Posterior cingulate gyrus (tissue), 11 donors: Measurements from ENCODE around the gene KAZN.
"Not testable (repeated sequence)": the region's sequence is repeated elsewhere in the genome, so short reads cannot be mapped to it uniquely, and the experiment has no call there.

Experiments
- DNase-seq, 10 donors: peaks; one replicate each; pipeline versions ENCODE4 v3.0.0 to v3.0.0-alpha.2; 2020 to 2021; ENCODE audit warnings: mixed read lengths in 3 of 10
- intact Hi-C: fragments of 100-400 bp; cut with DNase I; formaldehyde crosslinking; loops from one replicate; pipeline ENCODE4 v1.15.1; 2023

KAZN gene

GRCh38 chr1:14598498-14599182, at the start of gene KAZN:
Gene KAZN, plus strand, starts transcription at chr1:14598685.
- intact Hi-C loops: no loop called here
- peak in 9 of 10 donors; percentile 44 to 93 (median 61) for DNase-seq

GRCh38 chr1:14549897-14550620, 48.4 kb upstream of the KAZN start:
- DNase-seq: no peak
- intact Hi-C loops: no loop called here

GRCh38 chr1:14551386-14551785, 47.1 kb upstream of the KAZN start:
- DNase-seq: no peak
- intact Hi-C loops: no loop called here

- DNase-seq: peak in 9 of 10 donors; percentile 18 to 91 (median 41)
- intact Hi-C loops: no loop called here
Observed at GRCh38 chr1:14552246-14552965, 46.1 kb upstream of the KAZN start.

GRCh38 chr1:14553711-14554110, 44.8 kb upstream of the KAZN start:
- intact Hi-C loops: no loop called here
- DNase-seq: peak in 1 of 10 donors; percentile 12

- intact Hi-C loops: no loop called here
Observed at GRCh38 chr1:14555091-14555490, 43.4 kb upstream of the KAZN start.

GRCh38 chr1:14561014-14561693, 37.3 kb upstream of the KAZN start:
- DNase-seq: no peak
- intact Hi-C loops: no loop called here

More at GRCh38 chr1:14555091-14555490, 43.4 kb upstream of the KAZN start:
- no peak for DNase-seq

GRCh38 chr1:14565090-14565489, 33.4 kb upstream of the KAZN start:
- intact Hi-C loops: no loop called here
- no peak for DNase-seq

GRCh38 chr1:14567056-14567455, 31.4 kb upstream of the KAZN start:
- intact Hi-C loops: no loop called here
- DNase-seq: no peak

- intact Hi-C loops: no loop called here
- no peak for DNase-seq
Observed at GRCh38 chr1:14567903-14568302, 30.6 kb upstream of the KAZN start.

GRCh38 chr1:14568716-14569355, 29.6 kb upstream of the KAZN start:
- intact Hi-C loops: no loop called here
- no peak for DNase-seq

- intact Hi-C loops: loop anchor here (10.0 kb wide), 1 partner anchor 456 kb away; no protein-coding TSS in a partner anchor
- DNase-seq: no peak
Observed at GRCh38 chr1:14570514-14570913, 28.0 kb upstream of the KAZN start.

GRCh38 chr1:14571810-14572767, 26.4 kb upstream of the KAZN start:
- intact Hi-C loops: loop anchor here (10.0 kb wide), 1 partner anchor 457 kb away; no protein-coding TSS in a partner anchor
- peak in 3 of 10 donors; percentile 39 to 89 (median 41) for DNase-seq

GRCh38 chr1:14572861-14573260, 25.6 kb upstream of the KAZN start:
- intact Hi-C loops: loop anchor here (10.0 kb wide), 1 partner anchor 458 kb away; no protein-coding TSS in a partner anchor
- no peak for DNase-seq

GRCh38 chr1:14576155-14576554, 22.3 kb upstream of the KAZN start:
- DNase-seq: no peak
- intact Hi-C loops: loop anchor here (10.0 kb wide), 1 partner anchor 461 kb away; no protein-coding TSS in a partner anchor

GRCh38 chr1:14577261-14577660, 21.2 kb upstream of the KAZN start:
- intact Hi-C loops: loop anchor here (10.0 kb wide), 1 partner anchor 462 kb away; no protein-coding TSS in a partner anchor
- DNase-seq: no peak

- no peak for DNase-seq
- intact Hi-C loops: loop anchor here (10.0 kb wide), 1 partner anchor 463 kb away; no protein-coding TSS in a partner anchor
Observed at GRCh38 chr1:14578156-14578555, 20.3 kb upstream of the KAZN start.

- DNase-seq, intact Hi-C loops: not testable (repeated sequence)
Observed at GRCh38 chr1:14580295-14580694, 18.2 kb upstream of the KAZN start.

- intact Hi-C loops: no loop called here
- DNase-seq: no peak
Observed at GRCh38 chr1:14580986-14581385, 17.5 kb upstream of the KAZN start.
